CD14-positive monocyte (primary cell): ENCODE results near the gene SH2D3C. TPM values are rescaled to one million over a fixed set of nuclear protein-coding genes. Genes with fewer than 3 reads are reported as not detected.

ENCODE experiments used
- DNase-seq, 3 donors: peaks; one replicate each; pipeline ENCODE4 v3.0.0-alpha.2; 2011 to 2022
- H2AFZ ChIP-seq: 2 replicates; pipeline ENCODE4 v1.6.0; 2012; ENCODE audit warnings: mild to moderate bottlenecking, low read depth, low read length, inconsistent platforms; ENCODE audit not compliant: insufficient read depth, poor library complexity, severe bottlenecking
- H3K27ac ChIP-seq, 2 donors: 1 replicate in 1 of 2; 2 replicates in 1 of 2; pipeline ENCODE4 v1.5.1; 2012 to 2013; ENCODE audit warnings: low read length in 2 of 2, control low read depth in 1 of 2, inconsistent platforms in 1 of 2, low read depth in 1 of 2, mild to moderate bottlenecking in 1 of 2
- H3K27me3 ChIP-seq, 2 donors: one replicate each; pipeline versions ENCODE4 v1.6.0 to v1.6.1; 2011 to 2013; ENCODE audit warnings: low read length in 2 of 2; ENCODE audit not compliant: control insufficient read depth in 2 of 2, insufficient read depth in 2 of 2
- H3K36me3 ChIP-seq, 2 donors: replicated peaks in 1 of 2; 1 replicate in 1 of 2; 2 replicates in 1 of 2; pipeline versions ENCODE4 v1.5.1 to v1.6.1; 2012 to 2013; ENCODE audit warnings: low read length in 2 of 2, control low read depth in 1 of 2, inconsistent platforms in 1 of 2, mild to moderate bottlenecking in 1 of 2; ENCODE audit not compliant: insufficient read depth in 2 of 2, control insufficient read depth in 1 of 2
- H3K4me1 ChIP-seq, 2 donors: 1 replicate in 1 of 2; 2 replicates in 1 of 2; pipeline versions ENCODE4 v1.5.1 to v1.6.1; 2012 to 2013; ENCODE audit warnings: low read length in 2 of 2, control low read depth in 1 of 2, inconsistent platforms in 1 of 2, mild to moderate bottlenecking in 1 of 2, moderate library complexity in 1 of 2; ENCODE audit not compliant: insufficient read depth in 2 of 2, control insufficient read depth in 1 of 2
- H3K4me2 ChIP-seq: replicated peaks from 2 replicates; pipeline ENCODE3; 2012; ENCODE audit warnings: low read length, moderate library complexity, mild to moderate bottlenecking; ENCODE audit not compliant: poor library complexity, severe bottlenecking; ENCODE audit errors: extremely low read depth
- H3K4me3 ChIP-seq, 3 experiments: fragments of 200-600 bp in 1 of 3; sonication (generic) in 1 of 3; replicated peaks in 1 of 3; 1 replicate in 2 of 3; 2 replicates in 1 of 3; pipeline ENCODE4 v1.5.1; 2011 to 2013; ENCODE audit warnings: low read length in 3 of 3, mild to moderate bottlenecking in 3 of 3, control low read depth in 2 of 3, low read depth in 2 of 3, inconsistent platforms in 1 of 3, moderate library complexity in 1 of 3
- H3K79me2 ChIP-seq: 2 replicates; pipeline ENCODE4 v1.6.0; 2012; ENCODE audit warnings: mild to moderate bottlenecking, control low read depth, inconsistent platforms, low read length, moderate library complexity; ENCODE audit not compliant: insufficient read depth
- H3K9ac ChIP-seq: 2 replicates; pipeline ENCODE4 v1.6.0; 2017; ENCODE audit warnings: low read length, mild to moderate bottlenecking; ENCODE audit not compliant: insufficient read depth, poor library complexity, severe bottlenecking
- H3K9me3 ChIP-seq, 2 donors: replicated peaks in 1 of 2; 1 replicate in 1 of 2; 2 replicates in 1 of 2; pipeline versions ENCODE4 v1.5.1 to v1.6.1; 2012 to 2013; ENCODE audit warnings: low read length in 2 of 2, control low read depth in 1 of 2; ENCODE audit not compliant: control insufficient read depth in 1 of 2, insufficient read depth in 1 of 2
- H4K20me1 ChIP-seq: 2 replicates; pipeline ENCODE4 v1.6.0; 2012; ENCODE audit warnings: mild to moderate bottlenecking, low read length, control low read depth, moderate library complexity; ENCODE audit not compliant: insufficient read depth
- H3K27ac Mint-ChIP-seq, 7 donors: one replicate each; pipeline ENCODE4 v1.8.0; 2020; ENCODE audit warnings: mild to moderate bottlenecking in 7 of 7, mixed read lengths in 7 of 7, moderate library complexity in 6 of 7, inconsistent platforms in 2 of 7
- H3K27me3 Mint-ChIP-seq, 3 donors: one replicate each; pipeline ENCODE4 v1.8.0; 2021 to 2022; ENCODE audit warnings: low read depth in 3 of 3, mild to moderate bottlenecking in 3 of 3, mixed read lengths in 3 of 3, moderate library complexity in 3 of 3, inconsistent platforms in 1 of 3
- H3K36me3 Mint-ChIP-seq, 2 donors: one replicate each; pipeline ENCODE4 v1.8.0; 2020; ENCODE audit warnings: mixed read lengths in 2 of 2, inconsistent platforms in 1 of 2, mild to moderate bottlenecking in 1 of 2
- H3K4me1 Mint-ChIP-seq: one replicate; pipeline ENCODE4 v1.8.0; 2020; ENCODE audit warnings: mild to moderate bottlenecking, mixed read lengths
- H3K4me3 Mint-ChIP-seq, 2 donors: one replicate each; pipeline ENCODE4 v1.8.0; 2020; ENCODE audit warnings: mild to moderate bottlenecking in 2 of 2, mixed read lengths in 2 of 2, moderate library complexity in 1 of 2
- H3K9me3 Mint-ChIP-seq, 7 donors: one replicate each; pipeline ENCODE4 v1.8.0; 2020 to 2022; ENCODE audit warnings: mixed read lengths in 7 of 7, mild to moderate bottlenecking in 6 of 7, moderate library complexity in 6 of 7, inconsistent platforms in 2 of 7
- WGBS: methylation state at CpG from one replicate; pipeline ENCODE4 v1.1.5; 2013; ENCODE audit warnings: missing lambda C conversion rate; ENCODE audit not compliant: insufficient coverage; 5-methylcytosine and 5-hydroxymethylcytosine counted together
- intact Hi-C, 2 donors: fragments of 100-400 bp; cut with micrococcal nuclease; formaldehyde crosslinking; loops; one replicate each; pipeline versions ENCODE4 v1.15.0 to v1.15.1; 2023
- polyA plus RNA-seq, 3 donors: library from polyadenylated mRNA; depleted of rRNA in 1 of 3; unstranded in 2 of 3; stranded (reverse) in 1 of 3; fragments of 300-500 nt in 2 of 3; fragments of >200 nt in 1 of 3; fragmentation: Illumina TruSeq in 2 of 3; gene quantifications; 1 replicate in 2 of 3; 2 replicates in 1 of 3; pipeline ENCODE4 v1.2.3, GENCODE V29; 2012 to 2021
- TF ChIP-seq, protein P1 (sequence below): fragments of 200-600 bp; IDR thresholded peaks from one replicate; pipeline ENCODE4 v1.8.0; 2022; ENCODE audit warnings: antibody characterized with exemption, mild to moderate bottlenecking

Gene SH2D3C
- polyA plus RNA-seq, 3 donors = 11.5 to 47.3 (median 20.5) TPM

DNA sequence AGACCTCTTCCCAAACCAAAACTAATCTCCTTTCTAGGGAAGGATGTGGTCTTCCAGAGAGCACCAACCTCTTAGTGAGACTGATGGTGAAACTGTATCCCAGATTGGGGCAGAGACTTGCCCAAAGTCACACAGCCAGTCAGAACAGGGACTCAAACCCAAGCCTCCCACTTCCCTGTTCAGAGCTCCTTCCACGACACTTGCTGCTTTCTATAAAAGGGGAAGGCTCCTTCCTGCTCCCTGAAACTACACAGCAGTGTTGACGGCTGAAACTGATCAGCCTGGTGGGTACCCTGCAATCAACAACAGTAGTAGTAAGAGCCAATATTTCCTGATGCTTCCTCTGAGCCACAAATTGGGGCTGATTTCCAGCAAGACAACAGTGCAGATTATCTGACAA is 44.9 kb downstream of the SH2D3C start:
- Histone ChIP-seq H4K20me1 (peaks cover 47% of the 10 kb centered on the region), H3K27ac (peak overlapping the region in 1 of 2 donors; percentile 90), H3K4me2 (peak overlapping the region; percentile 74), H3K4me3 (no peak overlapping the region), H3K9ac (no peak overlapping the region), H2AFZ (no peak overlapping the region), H3K36me3 (peaks cover 25 to 43% of the 10 kb centered on the region in 2 donors), H3K79me2 (no peaks in the 10 kb centered on the region), H3K27me3 (no peaks in the 10 kb centered on the region), H3K4me1 (peaks cover 19 to 25% of the 10 kb centered on the region in 2 donors), H3K9me3 (no peaks in the 10 kb centered on the region)
- TF ChIP-seq, protein P1, sequence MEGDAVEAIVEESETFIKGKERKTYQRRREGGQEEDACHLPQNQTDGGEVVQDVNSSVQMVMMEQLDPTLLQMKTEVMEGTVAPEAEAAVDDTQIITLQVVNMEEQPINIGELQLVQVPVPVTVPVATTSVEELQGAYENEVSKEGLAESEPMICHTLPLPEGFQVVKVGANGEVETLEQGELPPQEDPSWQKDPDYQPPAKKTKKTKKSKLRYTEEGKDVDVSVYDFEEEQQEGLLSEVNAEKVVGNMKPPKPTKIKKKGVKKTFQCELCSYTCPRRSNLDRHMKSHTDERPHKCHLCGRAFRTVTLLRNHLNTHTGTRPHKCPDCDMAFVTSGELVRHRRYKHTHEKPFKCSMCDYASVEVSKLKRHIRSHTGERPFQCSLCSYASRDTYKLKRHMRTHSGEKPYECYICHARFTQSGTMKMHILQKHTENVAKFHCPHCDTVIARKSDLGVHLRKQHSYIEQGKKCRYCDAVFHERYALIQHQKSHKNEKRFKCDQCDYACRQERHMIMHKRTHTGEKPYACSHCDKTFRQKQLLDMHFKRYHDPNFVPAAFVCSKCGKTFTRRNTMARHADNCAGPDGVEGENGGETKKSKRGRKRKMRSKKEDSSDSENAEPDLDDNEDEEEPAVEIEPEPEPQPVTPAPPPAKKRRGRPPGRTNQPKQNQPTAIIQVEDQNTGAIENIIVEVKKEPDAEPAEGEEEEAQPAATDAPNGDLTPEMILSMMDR = no peak
- WGBS = 0% methylated on average over 1 of the region's 2 CpGs
- peak in 1 of 3 donors; percentile 30 for DNase-seq
- Mint-ChIP-seq H3K27ac (peak overlapping the region; percentile 63 to 95 (median 86)), H3K27me3 (peaks cover 0 to 3% (median 0%) of the 10 kb centered on the region in 3 donors), H3K36me3 (peaks cover 27 to 50% of the 10 kb centered on the region in 2 donors), H3K4me1 (peaks cover 17% of the 10 kb centered on the region), H3K9me3 (peaks cover 0 to 1% (median 0%) of the 10 kb centered on the region in 7 donors), H3K4me3 (no peak overlapping the region)
- intact Hi-C loops = loop anchor here (1.0 to 5.0 kb wide), 5 partner anchors 37 to 229 kb away; no protein-coding TSS in a partner anchor

DNA sequence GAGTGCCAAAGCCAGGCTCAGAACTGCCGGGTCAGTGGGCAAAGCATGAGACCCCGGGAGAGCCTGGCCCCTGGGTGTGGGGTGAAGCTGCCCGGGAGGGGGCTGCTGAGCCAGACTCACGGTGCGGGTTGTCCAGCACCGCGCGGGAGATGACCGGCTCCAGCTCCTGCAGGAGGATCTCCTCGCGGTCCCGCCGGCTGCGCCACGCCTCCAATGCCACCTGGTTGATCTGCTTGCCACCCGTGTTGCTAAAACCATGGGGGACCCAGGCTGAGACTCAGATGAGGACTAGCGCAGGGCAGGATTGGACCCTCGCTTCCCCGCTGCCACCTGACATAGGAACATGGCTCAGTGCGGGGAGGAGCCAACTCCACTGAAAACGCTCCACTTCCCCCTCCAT is 46.0 kb downstream of the SH2D3C start:
- H3K79me2 ChIP-seq = no peaks in the 10 kb centered on the region
- no peak for DNase-seq
- Mint-ChIP-seq H3K4me3 (no peak overlapping the region), H3K9me3 (peaks cover 0 to 1% (median 0%) of the 10 kb centered on the region in 7 donors), H3K27ac (no peak overlapping the region), H3K27me3 (peaks cover 0 to 3% (median 0%) of the 10 kb centered on the region in 3 donors), H3K4me1 (peaks cover 17% of the 10 kb centered on the region), H3K36me3 (peaks cover 19 to 40% of the 10 kb centered on the region in 2 donors)
- no peak overlapping the region for H3K4me3 ChIP-seq
- no peaks in the 10 kb centered on the region for H3K27me3 ChIP-seq
- peaks cover 19 to 25% of the 10 kb centered on the region in 2 donors for H3K4me1 ChIP-seq
- no peak overlapping the region for H3K27ac ChIP-seq
- H2AFZ ChIP-seq = no peak overlapping the region
- 97% methylated on average over 20 of the region's 21 CpGs for WGBS
- H3K9ac ChIP-seq = no peak overlapping the region
- TF ChIP-seq, protein P1 = no peak
- no peaks in the 10 kb centered on the region for H3K9me3 ChIP-seq
- H4K20me1 ChIP-seq = peaks cover 41% of the 10 kb centered on the region
- H3K4me2 ChIP-seq = no peak overlapping the region
- intact Hi-C loops = loop anchor here (2.0 to 5.0 kb wide), 2 partner anchors 140 to 228 kb away; no protein-coding TSS in a partner anchor
- peaks cover 16 to 32% of the 10 kb centered on the region in 2 donors for H3K36me3 ChIP-seq
